ENCODE measurements around the gene SOCS3. TPM values are rescaled to one million over a fixed set of nuclear protein-coding genes. Genes with fewer than 3 reads are reported as not detected.

SOCS3 gene
- total RNA-seq, 1 donor from 2014 or later, result 13.4 TPM

GRCh38 chr17:78341559-78342448 is 18.1 kb downstream of the SOCS3 start:
- no peaks in the 10 kb centered on the region for H3K9me3 Mint-ChIP-seq (ENCODE audit: unreplicated experiment)
- H3K36me3 ChIP-seq (ENCODE audit: insufficient read depth, low read length), result no peaks in the 10 kb centered on the region
- no peak overlapping the region for H3K4me3 Mint-ChIP-seq (ENCODE audit: unreplicated experiment)
- peaks cover 8% of the 10 kb centered on the region for H3K27me3 Mint-ChIP-seq (ENCODE audit: low read depth, unreplicated experiment)
- no peak overlapping the region for H3K27ac Mint-ChIP-seq (ENCODE audit: unreplicated experiment)
- peak overlapping the region; percentile 78 for H3K9ac ChIP-seq (ENCODE audit: low read length)
- TF ChIP-seq EZH2 (IDR thresholded peaks at IDR 0.05; ENCODE audit: insufficient read depth, low read length) (no peak), CTCF (IDR thresholded peaks at IDR 0.05; ENCODE audit: insufficient read depth, low read depth, low read length) (no peak)
- H3K4me3 ChIP-seq (ENCODE audit: insufficient read depth, low read depth, low read length), result peak overlapping the region; percentile 30
- peak overlapping the region; percentile 86 for H3K27ac ChIP-seq (ENCODE audit: low read depth, low read length)
- H3K4me1 Mint-ChIP-seq (ENCODE audit: low read depth, unreplicated experiment), result peaks cover 18% of the 10 kb centered on the region
- H4K20me1 ChIP-seq (ENCODE audit: insufficient read depth, low read length), result no peaks in the 10 kb centered on the region
- H2AFZ ChIP-seq (ENCODE audit: low read depth, low read length), result peak overlapping the region; percentile 64
- no peaks in the 10 kb centered on the region for H3K27me3 ChIP-seq (ENCODE audit: insufficient read depth, low read length)
- FAIRE-seq (no peak), DNase-seq (ENCODE audit: low read depth) (peak; percentile 68)
- H3K9me3 ChIP-seq (ENCODE audit: insufficient read depth, low read depth, low read length), result no peaks in the 10 kb centered on the region
- peak overlapping the region; percentile 83 for H3K4me2 ChIP-seq (ENCODE audit: low read length)
- H3K4me1 ChIP-seq (ENCODE audit: insufficient read depth, low read length), result peaks cover 34% of the 10 kb centered on the region
- no peaks in the 10 kb centered on the region for H3K36me3 Mint-ChIP-seq (ENCODE audit: low read depth, unreplicated experiment)
- no peaks in the 10 kb centered on the region for H3K79me2 ChIP-seq (ENCODE audit: insufficient read depth, low read length)

- H3K36me3 ChIP-seq (ENCODE audit: insufficient read depth, low read length), result no peaks in the 10 kb centered on the region
- H3K4me2 ChIP-seq (ENCODE audit: low read length), result no peak overlapping the region
- FAIRE-seq (no peak), DNase-seq (ENCODE audit: low read depth) (no peak)
- H3K4me3 ChIP-seq (ENCODE audit: insufficient read depth, low read depth, low read length), result no peak overlapping the region
- H3K4me1 ChIP-seq (ENCODE audit: insufficient read depth, low read length), result peaks cover 28% of the 10 kb centered on the region
- peaks cover 18% of the 10 kb centered on the region for H3K4me1 Mint-ChIP-seq (ENCODE audit: low read depth, unreplicated experiment)
- no peak for TF ChIP-seq CTCF (IDR thresholded peaks at IDR 0.05; ENCODE audit: insufficient read depth, low read depth, low read length)
- no peak for TF ChIP-seq EZH2 (IDR thresholded peaks at IDR 0.05; ENCODE audit: insufficient read depth, low read length)
- no peaks in the 10 kb centered on the region for H3K36me3 Mint-ChIP-seq (ENCODE audit: low read depth, unreplicated experiment)
- no peaks in the 10 kb centered on the region for H3K9me3 ChIP-seq (ENCODE audit: insufficient read depth, low read depth, low read length)
- H3K27me3 ChIP-seq (ENCODE audit: insufficient read depth, low read length), result no peaks in the 10 kb centered on the region
- H3K27me3 Mint-ChIP-seq (ENCODE audit: low read depth, unreplicated experiment), result peaks cover 5% of the 10 kb centered on the region
- H4K20me1 ChIP-seq (ENCODE audit: insufficient read depth, low read length), result no peaks in the 10 kb centered on the region
- H3K27ac ChIP-seq (ENCODE audit: low read depth, low read length), result no peak overlapping the region
- no peak overlapping the region for H3K9ac ChIP-seq (ENCODE audit: low read length)
- H2AFZ ChIP-seq (ENCODE audit: low read depth, low read length), result no peak overlapping the region
- H3K79me2 ChIP-seq (ENCODE audit: insufficient read depth, low read length), result no peaks in the 10 kb centered on the region
- H3K9me3 Mint-ChIP-seq (ENCODE audit: unreplicated experiment), result no peaks in the 10 kb centered on the region
- peak overlapping the region; percentile 30 for H3K27ac Mint-ChIP-seq (ENCODE audit: unreplicated experiment)
- H3K4me3 Mint-ChIP-seq (ENCODE audit: unreplicated experiment), result no peak overlapping the region
Measured at GRCh38 chr17:78340183-78340955, 19.5 kb downstream of the SOCS3 start.

Measured in astrocyte (in vitro differentiated cells and primary cell).